HG03354 (cell line): Measurements from ENCODE around the gene TBC1D4.
A peak's percentile ranks its signal among the peaks of the same experiment; 100 is the strongest.
"Not testable (repeated sequence)": the region's sequence is repeated elsewhere in the genome, so short reads cannot be mapped to it uniquely, and the experiment has no call there.

Source experiments
- ATAC-seq: cut with Tn5 transposase; IDR thresholded peaks from one replicate; pipeline ENCODE4 v1.9.1; 2021; ENCODE audit warnings: mild to moderate bottlenecking; ENCODE audit not compliant: unreplicated experiment, poor library complexity, severe bottlenecking

TBC1D4 gene

GRCh38 chr13:75333103-75333502 lies 148.9 kb downstream of the TBC1D4 start:
- ATAC-seq: peak; percentile 54

- ATAC-seq: no peak
These were observed 150.1 kb downstream of the TBC1D4 start for GRCh38 chr13:75331792-75332349.

GRCh38 chr13:75330770-75331169 lies 151.2 kb downstream of the TBC1D4 start:
- no peak for ATAC-seq

GRCh38 chr13:75329723-75330122 lies 152.2 kb downstream of the TBC1D4 start:
- ATAC-seq: no peak

GRCh38 chr13:75329097-75329496 lies 152.9 kb downstream of the TBC1D4 start:
- no peak for ATAC-seq

- peak; percentile 16 for ATAC-seq
These were observed 154.8 kb downstream of the TBC1D4 start for GRCh38 chr13:75327135-75327510.

- ATAC-seq: peak; percentile 97
These were observed 155.5 kb downstream of the TBC1D4 start for GRCh38 chr13:75326173-75327134.

- no peak for ATAC-seq
These were observed 156.3 kb downstream of the TBC1D4 start for GRCh38 chr13:75325711-75326110.

GRCh38 chr13:75324413-75324940 lies 157.5 kb downstream of the TBC1D4 start:
- ATAC-seq: no peak

- no peak for ATAC-seq
These were observed 160.9 kb downstream of the TBC1D4 start for GRCh38 chr13:75321084-75321483.

GRCh38 chr13:75319254-75319653 lies 162.7 kb downstream of the TBC1D4 start:
- ATAC-seq: no peak

- ATAC-seq: peak; percentile 51
These were observed 163.7 kb downstream of the TBC1D4 start for GRCh38 chr13:75318138-75318833.

- ATAC-seq: no peak
These were observed 165.5 kb downstream of the TBC1D4 start for GRCh38 chr13:75316427-75316826.

- peak; percentile 81 for ATAC-seq
These were observed 169.0 kb downstream of the TBC1D4 start for GRCh38 chr13:75312884-75313520.

GRCh38 chr13:75309981-75310580 lies 171.9 kb downstream of the TBC1D4 start:
- no peak for ATAC-seq

- peak; percentile 46 for ATAC-seq
These were observed 173.7 kb downstream of the TBC1D4 start for GRCh38 chr13:75308222-75308621.

GRCh38 chr13:75307370-75307949 lies 174.5 kb downstream of the TBC1D4 start:
- no peak for ATAC-seq

GRCh38 chr13:75306967-75307366 lies 175.0 kb downstream of the TBC1D4 start:
- ATAC-seq: not testable (repeated sequence)

- ATAC-seq: no peak
These were observed 176.9 kb downstream of the TBC1D4 start for GRCh38 chr13:75305059-75305458.
